CD4-positive, alpha-beta T cell (primary cell): ENCODE data around the gene ASCL4. TPM values are rescaled to one million over a fixed set of nuclear protein-coding genes. Genes with fewer than 3 reads are reported as not detected.

Source experiments
- ATAC-seq: fragments of 200-7000 bp; cut with Tn5 transposase; one replicate; pipeline ENCODE4 v1.10.0; 2022; ENCODE audit warnings: mild to moderate bottlenecking; ENCODE audit not compliant: poor library complexity
- CTCF ChIA-PET: fragments of 350-600 bp; sonication (Branson Sonifier 250); formaldehyde crosslinking; loops from one replicate; lab custom pipeline; 2021; ENCODE audit warnings: antibody characterized with exemption, inconsistent platforms; lab: Charles Lee
- POLR2A ChIA-PET: fragments of 350-600 bp; sonication (Branson Sonifier 250); formaldehyde crosslinking; loops from one replicate; lab custom pipeline; 2021; ENCODE audit warnings: antibody characterized with exemption, inconsistent platforms; lab: Charles Lee
- DNase-seq, 14 experiments: peaks; one replicate each; pipeline ENCODE4 v3.0.0-alpha.2; 2013 to 2020; ENCODE audit warnings: mixed read lengths in 2 of 14
- H3K27ac ChIP-seq, 2 donors: one replicate each; pipeline versions ENCODE4 v1.5.1 to v1.7.0; 2013; ENCODE audit warnings: low read length in 2 of 2, low read depth in 1 of 2, mild to moderate bottlenecking in 1 of 2
- H3K27me3 ChIP-seq, 2 experiments: 1 replicate in 1 of 2; 2 replicates in 1 of 2; pipeline versions ENCODE4 v1.6.1 to v1.7.0; 2013; ENCODE audit warnings: low read length in 2 of 2, control low read depth in 1 of 2, mild to moderate bottlenecking in 1 of 2, moderate library complexity in 1 of 2; ENCODE audit not compliant: insufficient read depth in 2 of 2, control insufficient read depth in 1 of 2
- H3K36me3 ChIP-seq: one replicate; pipeline ENCODE4 v1.6.1; 2013; ENCODE audit warnings: low read length, control low read depth; ENCODE audit not compliant: insufficient read depth
- H3K4me1 ChIP-seq: one replicate; pipeline ENCODE4 v1.6.1; 2013; ENCODE audit warnings: low read length, control low read depth; ENCODE audit not compliant: insufficient read depth
- H3K4me3 ChIP-seq: one replicate; pipeline ENCODE4 v1.5.1; 2013; ENCODE audit warnings: mild to moderate bottlenecking, low read length, moderate library complexity
- H3K9me3 ChIP-seq, 2 experiments: 1 replicate in 1 of 2; 2 replicates in 1 of 2; pipeline versions ENCODE4 v1.6.1 to v1.7.0; 2013; ENCODE audit warnings: low read length in 2 of 2, mild to moderate bottlenecking in 2 of 2, control low read depth in 1 of 2, moderate library complexity in 1 of 2; ENCODE audit not compliant: control insufficient read depth in 1 of 2, insufficient read depth in 1 of 2
- H3K27ac Mint-ChIP-seq: one replicate; pipeline ENCODE4 v1.8.0; 2020; ENCODE audit warnings: mixed read lengths
- H3K27me3 Mint-ChIP-seq: one replicate; pipeline ENCODE4 v1.8.0; 2021; ENCODE audit warnings: mixed read lengths
- H3K36me3 Mint-ChIP-seq: one replicate; pipeline ENCODE4 v1.8.0; 2021; ENCODE audit warnings: low read depth, mixed read lengths
- H3K4me1 Mint-ChIP-seq: one replicate; pipeline ENCODE4 v1.8.0; 2021; ENCODE audit warnings: low read depth, mixed read lengths
- H3K4me3 Mint-ChIP-seq: one replicate; pipeline ENCODE4 v1.8.0; 2020; ENCODE audit warnings: mild to moderate bottlenecking, mixed read lengths
- H3K9me3 Mint-ChIP-seq: one replicate; pipeline ENCODE4 v1.8.0; 2020; ENCODE audit warnings: mixed read lengths
- intact Hi-C, 2 experiments: fragments of 100-400 bp; cut with DNase I in 1 of 2; cut with micrococcal nuclease in 1 of 2; formaldehyde crosslinking; loops; one replicate each; pipeline versions ENCODE4 v1.15.1 to v1.9.0; 2023 to 2025; cut with DNase I, micrococcal nuclease
- total RNA-seq, 174 experiments: library from RNA in 2 of 174; stranded (reverse) in 2 of 174; gene quantifications; one replicate each; pipeline ENCODE4 v1.2.3 and lab custom pipeline; 2021 to 2026
- TF ChIP-seq, protein P1 (sequence below): fragments of 200-600 bp; IDR thresholded peaks from one replicate; pipeline ENCODE4 v1.8.0; 2022; ENCODE audit warnings: antibody characterized with exemption, mild to moderate bottlenecking

Gene ASCL4
- total RNA-seq, 2 experiments from 2014 or later = not detected

- H3K27me3 Mint-ChIP-seq = peaks cover 19% of the 10 kb centered on the region
- H3K4me1 Mint-ChIP-seq = no peaks in the 10 kb centered on the region
- no peak overlapping the region for H3K4me3 ChIP-seq
- ATAC-seq (no peak), DNase-seq (no peak)
- H3K4me1 ChIP-seq = no peaks in the 10 kb centered on the region
- no peak overlapping the region for H3K27ac ChIP-seq
- no peak overlapping the region for H3K27ac Mint-ChIP-seq
- ChIA-PET CTCF (no interaction called here), POLR2A (no interaction called here)
- no peaks in the 10 kb centered on the region for H3K36me3 Mint-ChIP-seq
- H3K4me3 Mint-ChIP-seq = no peak overlapping the region
- TF ChIP-seq, protein P1, sequence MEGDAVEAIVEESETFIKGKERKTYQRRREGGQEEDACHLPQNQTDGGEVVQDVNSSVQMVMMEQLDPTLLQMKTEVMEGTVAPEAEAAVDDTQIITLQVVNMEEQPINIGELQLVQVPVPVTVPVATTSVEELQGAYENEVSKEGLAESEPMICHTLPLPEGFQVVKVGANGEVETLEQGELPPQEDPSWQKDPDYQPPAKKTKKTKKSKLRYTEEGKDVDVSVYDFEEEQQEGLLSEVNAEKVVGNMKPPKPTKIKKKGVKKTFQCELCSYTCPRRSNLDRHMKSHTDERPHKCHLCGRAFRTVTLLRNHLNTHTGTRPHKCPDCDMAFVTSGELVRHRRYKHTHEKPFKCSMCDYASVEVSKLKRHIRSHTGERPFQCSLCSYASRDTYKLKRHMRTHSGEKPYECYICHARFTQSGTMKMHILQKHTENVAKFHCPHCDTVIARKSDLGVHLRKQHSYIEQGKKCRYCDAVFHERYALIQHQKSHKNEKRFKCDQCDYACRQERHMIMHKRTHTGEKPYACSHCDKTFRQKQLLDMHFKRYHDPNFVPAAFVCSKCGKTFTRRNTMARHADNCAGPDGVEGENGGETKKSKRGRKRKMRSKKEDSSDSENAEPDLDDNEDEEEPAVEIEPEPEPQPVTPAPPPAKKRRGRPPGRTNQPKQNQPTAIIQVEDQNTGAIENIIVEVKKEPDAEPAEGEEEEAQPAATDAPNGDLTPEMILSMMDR = no peak
- intact Hi-C loops = no loop called here
- H3K36me3 ChIP-seq = no peaks in the 10 kb centered on the region
- H3K9me3 Mint-ChIP-seq = peaks cover 7% of the 10 kb centered on the region
- peaks cover 20 to 21% of the 10 kb centered on the region in 2 experiments for H3K9me3 ChIP-seq
- H3K27me3 ChIP-seq = no peaks in the 10 kb centered on the region
Measured at GRCh38 chr12:107818984-107819383, 44.5 kb downstream of the ASCL4 start.

DNA sequence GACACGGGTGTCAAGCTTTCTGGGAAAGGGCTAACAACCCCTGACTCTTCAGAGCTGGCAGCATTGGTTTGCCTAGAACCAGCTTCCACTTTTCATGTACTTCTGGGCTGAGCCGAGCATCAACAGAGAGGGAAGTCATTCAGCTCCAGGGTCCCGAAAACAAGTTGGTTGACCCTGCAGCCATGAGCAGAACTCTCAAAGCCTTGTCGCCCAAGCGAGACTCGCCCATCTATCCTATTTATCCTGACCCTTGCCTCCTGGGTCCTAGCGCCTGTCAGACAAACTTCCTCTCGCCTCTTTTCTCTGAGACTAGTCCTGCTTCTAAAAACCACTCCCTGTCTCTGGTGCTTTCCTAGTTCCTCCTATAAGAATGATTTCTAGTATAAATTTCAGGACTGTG lies 47.9 kb downstream of the ASCL4 start:
- intact Hi-C loops = no loop called here
- Mint-ChIP-seq H3K27ac (no peak overlapping the region), H3K36me3 (peaks cover 18% of the 10 kb centered on the region), H3K4me3 (no peak overlapping the region), H3K9me3 (peaks cover 16% of the 10 kb centered on the region), H3K27me3 (peaks cover 12% of the 10 kb centered on the region), H3K4me1 (no peaks in the 10 kb centered on the region)
- ChIA-PET POLR2A (no interaction called here), CTCF (no interaction called here)
- no peaks in the 10 kb centered on the region for H3K4me1 ChIP-seq
- no peaks in the 10 kb centered on the region for H3K27me3 ChIP-seq
- ATAC-seq = no peak
- H3K36me3 ChIP-seq = no peaks in the 10 kb centered on the region
- no peak for DNase-seq
- H3K9me3 ChIP-seq = peaks cover 19 to 36% of the 10 kb centered on the region in 2 experiments
- no peak overlapping the region for H3K4me3 ChIP-seq
- H3K27ac ChIP-seq = no peak overlapping the region
- TF ChIP-seq, protein P1 = no peak

Other genes starting within 250 kb of the ASCL4 start
- 10 to 100 TPM; 24.1 to 24.2 TPM for gene PWP1, start 88.9 kb upstream of the ASCL4 start, total RNA-seq
- 10 to 100 TPM; 40.2 to 44.0 TPM for gene PRDM4, start 13.6 kb upstream of the ASCL4 start, total RNA-seq